Measurements from ENCODE around the gene CLEC2L.

GRCh38 chr7:139532636-139533155 is 9.2 kb downstream of the CLEC2L start:
- no peak for TF ChIP-seq ZFP30 (CRISPR knock-in tag; IDR thresholded peaks at IDR 0.05)
- no peak for TF ChIP-seq ZNF565 (CRISPR knock-in tag; conservative IDR thresholded peaks at IDR 0.05; ENCODE audit: low read depth)
- TF ChIP-seq TCF4 (CRISPR knock-in tag; IDR thresholded peaks at IDR 0.05; ENCODE audit: borderline replicate concordance) = no peak
- TF ChIP-seq SNAI2 (CRISPR knock-in tag; IDR thresholded peaks at IDR 0.05) = no peak
- TF ChIP-seq, protein P1, sequence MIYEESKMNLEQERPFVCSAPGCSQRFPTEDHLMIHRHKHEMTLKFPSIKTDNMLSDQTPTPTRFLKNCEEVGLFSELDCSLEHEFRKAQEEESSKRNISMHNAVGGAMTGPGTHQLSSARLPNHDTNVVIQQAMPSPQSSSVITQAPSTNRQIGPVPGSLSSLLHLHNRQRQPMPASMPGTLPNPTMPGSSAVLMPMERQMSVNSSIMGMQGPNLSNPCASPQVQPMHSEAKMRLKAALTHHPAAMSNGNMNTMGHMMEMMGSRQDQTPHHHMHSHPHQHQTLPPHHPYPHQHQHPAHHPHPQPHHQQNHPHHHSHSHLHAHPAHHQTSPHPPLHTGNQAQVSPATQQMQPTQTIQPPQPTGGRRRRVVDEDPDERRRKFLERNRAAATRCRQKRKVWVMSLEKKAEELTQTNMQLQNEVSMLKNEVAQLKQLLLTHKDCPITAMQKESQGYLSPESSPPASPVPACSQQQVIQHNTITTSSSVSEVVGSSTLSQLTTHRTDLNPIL (CRISPR knock-in tag; IDR thresholded peaks at IDR 0.05; ENCODE audit: low read depth) = no peak
- no peak for TF ChIP-seq RARB (CRISPR knock-in tag; IDR thresholded peaks at IDR 0.05)
- TF ChIP-seq ZFP3 (CRISPR knock-in tag; IDR thresholded peaks at IDR 0.05) = no peak
- TF ChIP-seq ISL1 (CRISPR knock-in tag; IDR thresholded peaks at IDR 0.05) = no peak
- TF ChIP-seq, protein P2, sequence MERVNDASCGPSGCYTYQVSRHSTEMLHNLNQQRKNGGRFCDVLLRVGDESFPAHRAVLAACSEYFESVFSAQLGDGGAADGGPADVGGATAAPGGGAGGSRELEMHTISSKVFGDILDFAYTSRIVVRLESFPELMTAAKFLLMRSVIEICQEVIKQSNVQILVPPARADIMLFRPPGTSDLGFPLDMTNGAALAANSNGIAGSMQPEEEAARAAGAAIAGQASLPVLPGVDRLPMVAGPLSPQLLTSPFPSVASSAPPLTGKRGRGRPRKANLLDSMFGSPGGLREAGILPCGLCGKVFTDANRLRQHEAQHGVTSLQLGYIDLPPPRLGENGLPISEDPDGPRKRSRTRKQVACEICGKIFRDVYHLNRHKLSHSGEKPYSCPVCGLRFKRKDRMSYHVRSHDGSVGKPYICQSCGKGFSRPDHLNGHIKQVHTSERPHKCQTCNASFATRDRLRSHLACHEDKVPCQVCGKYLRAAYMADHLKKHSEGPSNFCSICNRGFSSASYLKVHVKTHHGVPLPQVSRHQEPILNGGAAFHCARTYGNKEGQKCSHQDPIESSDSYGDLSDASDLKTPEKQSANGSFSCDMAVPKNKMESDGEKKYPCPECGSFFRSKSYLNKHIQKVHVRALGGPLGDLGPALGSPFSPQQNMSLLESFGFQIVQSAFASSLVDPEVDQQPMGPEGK (CRISPR knock-in tag; IDR thresholded peaks at IDR 0.05; ENCODE audit: borderline replicate concordance) = no peak
- TF ChIP-seq CSRNP3 (CRISPR knock-in tag; IDR thresholded peaks at IDR 0.05) = no peak
